Measurements from ENCODE around the gene SLC23A2. TPM values are rescaled to one million over a fixed set of nuclear protein-coding genes. Genes with fewer than 3 reads are reported as not detected.

SLC23A2 gene
- polyA plus RNA-seq, 2 donors, result 3.1 TPM

GRCh38 chr20:4973330-4974097, 27.8 kb downstream of the SLC23A2 start:
- H3K4me1 ChIP-seq (ENCODE audit: control insufficient read depth in 2 of 2, insufficient read depth in 2 of 2, low read length in 1 of 2), result peaks cover 2% of the 10 kb centered on the region in 2 donors
- peak overlapping the region in 1 of 2 donors; percentile 25 for H3K4me3 ChIP-seq (ENCODE audit: low read depth in 1 of 2, low read length in 2 of 2)
- H3K9me3 ChIP-seq (ENCODE audit: control insufficient read depth in 2 of 2, insufficient read depth in 1 of 2, low read depth in 1 of 2, low read length in 1 of 2), result no peaks in the 10 kb centered on the region
- no peaks in the 10 kb centered on the region for H3K36me3 ChIP-seq (ENCODE audit: control insufficient read depth in 2 of 2, insufficient read depth in 2 of 2, low read length in 1 of 2)
- 20 to 26% methylated on average over 11 of the region's 11 CpGs for WGBS, 2 donors
- H3K27ac ChIP-seq (ENCODE audit: low read depth in 2 of 2, low read length in 1 of 2), result peak overlapping the region; percentile 63 to 77
- H3K27me3 ChIP-seq (ENCODE audit: control insufficient read depth in 1 of 2, insufficient read depth in 2 of 2, low read length in 2 of 2), result no peaks in the 10 kb centered on the region

- no peak overlapping the region for H3K4me3 ChIP-seq (ENCODE audit: low read depth in 1 of 2, low read length in 2 of 2)
- no peaks in the 10 kb centered on the region for H3K9me3 ChIP-seq (ENCODE audit: control insufficient read depth in 2 of 2, insufficient read depth in 1 of 2, low read depth in 1 of 2, low read length in 1 of 2)
- peaks cover 2 to 4% of the 10 kb centered on the region in 2 donors for H3K36me3 ChIP-seq (ENCODE audit: control insufficient read depth in 2 of 2, insufficient read depth in 2 of 2, low read length in 1 of 2)
- H3K27me3 ChIP-seq (ENCODE audit: control insufficient read depth in 1 of 2, insufficient read depth in 2 of 2, low read length in 2 of 2), result no peaks in the 10 kb centered on the region
- H3K4me1 ChIP-seq (ENCODE audit: control insufficient read depth in 2 of 2, insufficient read depth in 2 of 2, low read length in 1 of 2), result peaks cover 2% of the 10 kb centered on the region in 2 donors
- 63 to 65% methylated on average over 12 of the region's 12 CpGs for WGBS, 2 donors
- peak overlapping the region in 1 of 2 donors; percentile 31 for H3K27ac ChIP-seq (ENCODE audit: low read depth in 2 of 2, low read length in 1 of 2)
Observed at GRCh38 chr20:4972506-4973251, 28.6 kb downstream of the SLC23A2 start.

GRCh38 chr20:4971064-4971463, 30.2 kb downstream of the SLC23A2 start:
- peaks cover 2% of the 10 kb centered on the region in 2 donors for H3K4me1 ChIP-seq (ENCODE audit: control insufficient read depth in 2 of 2, insufficient read depth in 2 of 2, low read length in 1 of 2)
- H3K27ac ChIP-seq (ENCODE audit: low read depth in 2 of 2, low read length in 1 of 2), result no peak overlapping the region
- H3K36me3 ChIP-seq (ENCODE audit: control insufficient read depth in 2 of 2, insufficient read depth in 2 of 2, low read length in 1 of 2), result peaks cover 2 to 4% of the 10 kb centered on the region in 2 donors
- H3K27me3 ChIP-seq (ENCODE audit: control insufficient read depth in 1 of 2, insufficient read depth in 2 of 2, low read length in 2 of 2), result no peaks in the 10 kb centered on the region
- WGBS, 2 donors, result 98 to 100% methylated on average over 2 of the region's 2 CpGs
- no peak overlapping the region for H3K4me3 ChIP-seq (ENCODE audit: low read depth in 1 of 2, low read length in 2 of 2)
- no peaks in the 10 kb centered on the region for H3K9me3 ChIP-seq (ENCODE audit: control insufficient read depth in 2 of 2, insufficient read depth in 1 of 2, low read depth in 1 of 2, low read length in 1 of 2)

- H3K27ac ChIP-seq (ENCODE audit: low read depth in 2 of 2, low read length in 1 of 2), result no peak overlapping the region
- no peak overlapping the region for H3K4me3 ChIP-seq (ENCODE audit: low read depth in 1 of 2, low read length in 2 of 2)
- H3K27me3 ChIP-seq (ENCODE audit: control insufficient read depth in 1 of 2, insufficient read depth in 2 of 2, low read length in 2 of 2), result no peaks in the 10 kb centered on the region
- H3K36me3 ChIP-seq (ENCODE audit: control insufficient read depth in 2 of 2, insufficient read depth in 2 of 2, low read length in 1 of 2), result peaks cover 2 to 4% of the 10 kb centered on the region in 2 donors
- no peaks in the 10 kb centered on the region for H3K4me1 ChIP-seq (ENCODE audit: control insufficient read depth in 2 of 2, insufficient read depth in 2 of 2, low read length in 1 of 2)
- H3K9me3 ChIP-seq (ENCODE audit: control insufficient read depth in 2 of 2, insufficient read depth in 1 of 2, low read depth in 1 of 2, low read length in 1 of 2), result no peaks in the 10 kb centered on the region
- 94 to 97% methylated on average over 12 of the region's 12 CpGs for WGBS, 2 donors
Observed at GRCh38 chr20:4967752-4968477, 33.4 kb downstream of the SLC23A2 start.

- Histone ChIP-seq H3K36me3 (ENCODE audit: control insufficient read depth in 2 of 2, insufficient read depth in 2 of 2, low read length in 1 of 2) (peaks cover 2 to 4% of the 10 kb centered on the region in 2 donors), H3K9me3 (ENCODE audit: control insufficient read depth in 2 of 2, insufficient read depth in 1 of 2, low read depth in 1 of 2, low read length in 1 of 2) (no peaks in the 10 kb centered on the region), H3K27me3 (ENCODE audit: control insufficient read depth in 1 of 2, insufficient read depth in 2 of 2, low read length in 2 of 2) (no peaks in the 10 kb centered on the region), H3K4me3 (ENCODE audit: low read depth in 1 of 2, low read length in 2 of 2) (no peak overlapping the region), H3K27ac (ENCODE audit: low read depth in 2 of 2, low read length in 1 of 2) (no peak overlapping the region), H3K4me1 (ENCODE audit: control insufficient read depth in 2 of 2, insufficient read depth in 2 of 2, low read length in 1 of 2) (peaks cover 0 to 2% of the 10 kb centered on the region in 2 donors)
- WGBS, 2 donors, result 57 to 63% methylated on average over 4 of the region's 4 CpGs
Observed at GRCh38 chr20:4966826-4967751, 34.2 kb downstream of the SLC23A2 start.

GRCh38 chr20:4962241-4962855, 39.0 kb downstream of the SLC23A2 start:
- Histone ChIP-seq H3K4me3 (ENCODE audit: low read depth in 1 of 2, low read length in 2 of 2) (no peak overlapping the region), H3K36me3 (ENCODE audit: control insufficient read depth in 2 of 2, insufficient read depth in 2 of 2, low read length in 1 of 2) (no peaks in the 10 kb centered on the region), H3K27me3 (ENCODE audit: control insufficient read depth in 1 of 2, insufficient read depth in 2 of 2, low read length in 2 of 2) (no peaks in the 10 kb centered on the region), H3K4me1 (ENCODE audit: control insufficient read depth in 2 of 2, insufficient read depth in 2 of 2, low read length in 1 of 2) (peaks cover 0 to 2% of the 10 kb centered on the region in 2 donors), H3K27ac (ENCODE audit: low read depth in 2 of 2, low read length in 1 of 2) (no peak overlapping the region), H3K9me3 (ENCODE audit: control insufficient read depth in 2 of 2, insufficient read depth in 1 of 2, low read depth in 1 of 2, low read length in 1 of 2) (no peaks in the 10 kb centered on the region)
- WGBS, 2 donors, result 85 to 91% methylated on average over 10 of the region's 10 CpGs

- no peaks in the 10 kb centered on the region for H3K27me3 ChIP-seq (ENCODE audit: control insufficient read depth in 1 of 2, insufficient read depth in 2 of 2, low read length in 2 of 2)
- WGBS, 2 donors, result 81 to 82% methylated on average over 4 of the region's 4 CpGs
- no peak overlapping the region for H3K4me3 ChIP-seq (ENCODE audit: low read depth in 1 of 2, low read length in 2 of 2)
- H3K4me1 ChIP-seq (ENCODE audit: control insufficient read depth in 2 of 2, insufficient read depth in 2 of 2, low read length in 1 of 2), result peaks cover 0 to 2% of the 10 kb centered on the region in 2 donors
- no peaks in the 10 kb centered on the region for H3K36me3 ChIP-seq (ENCODE audit: control insufficient read depth in 2 of 2, insufficient read depth in 2 of 2, low read length in 1 of 2)
- H3K27ac ChIP-seq (ENCODE audit: low read depth in 2 of 2, low read length in 1 of 2), result no peak overlapping the region
- no peaks in the 10 kb centered on the region for H3K9me3 ChIP-seq (ENCODE audit: control insufficient read depth in 2 of 2, insufficient read depth in 1 of 2, low read depth in 1 of 2, low read length in 1 of 2)
Observed at GRCh38 chr20:4961746-4962145, 39.6 kb downstream of the SLC23A2 start.

GRCh38 chr20:4959592-4959991, 41.7 kb downstream of the SLC23A2 start:
- 88 to 92% methylated on average over 7 of the region's 7 CpGs for WGBS, 2 donors
- no peaks in the 10 kb centered on the region for H3K27me3 ChIP-seq (ENCODE audit: control insufficient read depth in 1 of 2, insufficient read depth in 2 of 2, low read length in 2 of 2)
- H3K4me3 ChIP-seq (ENCODE audit: low read depth in 1 of 2, low read length in 2 of 2), result no peak overlapping the region

More at GRCh38 chr20:4959592-4959991, 41.7 kb downstream of the SLC23A2 start:
- Histone ChIP-seq H3K4me1 (ENCODE audit: control insufficient read depth in 2 of 2, insufficient read depth in 2 of 2, low read length in 1 of 2) (peaks cover 0 to 2% of the 10 kb centered on the region in 2 donors), H3K36me3 (ENCODE audit: control insufficient read depth in 2 of 2, insufficient read depth in 2 of 2, low read length in 1 of 2) (no peaks in the 10 kb centered on the region), H3K9me3 (ENCODE audit: control insufficient read depth in 2 of 2, insufficient read depth in 1 of 2, low read depth in 1 of 2, low read length in 1 of 2) (no peaks in the 10 kb centered on the region), H3K27ac (ENCODE audit: low read depth in 2 of 2, low read length in 1 of 2) (no peak overlapping the region)

Measured in esophagus (tissue), 2 donors.